HG03175 (cell line): Measurements from ENCODE around the gene RAN.
"Not testable (repeated sequence)": the region's sequence is repeated elsewhere in the genome, so short reads cannot be mapped to it uniquely, and the experiment has no call there.

Source experiments
- ATAC-seq: cut with Tn5 transposase; IDR thresholded peaks from one replicate; pipeline ENCODE4 v1.9.1; 2021; ENCODE audit warnings: mild to moderate bottlenecking, moderate library complexity; ENCODE audit not compliant: unreplicated experiment

RAN gene

DNA sequence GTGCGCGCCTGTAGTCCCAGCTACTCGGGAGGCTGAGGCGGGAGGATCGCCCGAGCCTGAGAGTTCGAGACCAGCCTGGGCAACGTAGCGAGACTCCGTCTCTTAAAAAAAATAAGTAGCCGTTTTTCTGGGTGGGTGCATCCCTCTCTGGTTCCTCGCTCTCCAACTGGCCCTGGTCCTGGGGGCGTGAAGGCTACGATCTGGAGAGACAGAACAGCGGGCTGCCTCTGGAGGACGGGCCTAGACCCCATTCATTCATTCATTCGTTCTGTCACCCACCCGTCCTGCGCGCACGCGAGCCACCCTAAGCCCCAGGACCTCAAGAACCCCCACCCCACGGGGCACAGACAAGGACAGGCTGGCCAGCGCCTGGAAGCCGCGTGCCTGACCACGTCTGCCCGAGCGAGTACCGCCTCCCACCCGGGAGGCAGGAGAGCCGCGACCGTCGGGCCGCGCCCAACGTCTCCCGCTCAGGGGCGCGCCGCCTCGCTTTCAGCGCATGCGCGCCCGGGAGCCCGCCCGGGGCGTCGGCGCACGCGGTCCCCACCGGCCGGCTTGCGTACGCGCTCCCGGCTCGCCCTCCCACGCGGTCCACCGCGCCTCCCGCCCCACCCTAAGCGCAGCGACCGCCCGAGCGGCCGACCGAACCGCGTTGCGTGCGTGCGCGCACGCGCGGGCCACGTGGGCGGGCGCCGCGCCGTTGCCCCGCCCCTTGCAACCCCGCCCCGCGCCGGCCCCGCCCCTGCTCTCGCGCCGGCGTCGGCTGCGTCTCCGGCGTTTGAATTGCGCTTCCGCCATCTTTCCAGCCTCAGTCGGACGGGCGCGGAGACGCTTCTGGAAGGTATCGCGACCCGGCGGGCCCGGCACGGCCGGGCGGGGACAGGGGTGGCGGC, at the start of gene RAN:
TSS of gene RAN (plus strand) at position 781 of the 893 bp plus-strand sequence. CDS start 528 bp downstream, outside the sequence.
- peak; percentile 69 for ATAC-seq

DNA sequence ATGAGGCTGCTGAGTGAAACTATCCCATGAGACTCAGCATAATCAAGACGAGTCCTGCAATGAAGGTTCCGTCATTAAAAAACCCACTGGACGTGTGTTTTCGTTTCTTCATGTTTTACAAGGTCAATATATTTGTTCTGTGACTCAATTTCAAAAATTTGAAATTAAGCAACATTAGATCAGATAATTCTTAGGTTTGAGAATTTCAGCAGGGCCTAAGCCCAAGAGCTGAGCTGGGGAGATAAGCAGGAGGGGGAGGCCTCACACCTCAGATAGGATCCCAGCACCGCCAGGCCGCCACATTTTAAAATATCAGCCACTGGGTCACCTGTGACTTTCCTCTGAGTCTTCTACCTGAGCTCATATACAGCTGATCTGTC, 46.1 kb upstream of the RAN start:
- no peak for ATAC-seq

DNA sequence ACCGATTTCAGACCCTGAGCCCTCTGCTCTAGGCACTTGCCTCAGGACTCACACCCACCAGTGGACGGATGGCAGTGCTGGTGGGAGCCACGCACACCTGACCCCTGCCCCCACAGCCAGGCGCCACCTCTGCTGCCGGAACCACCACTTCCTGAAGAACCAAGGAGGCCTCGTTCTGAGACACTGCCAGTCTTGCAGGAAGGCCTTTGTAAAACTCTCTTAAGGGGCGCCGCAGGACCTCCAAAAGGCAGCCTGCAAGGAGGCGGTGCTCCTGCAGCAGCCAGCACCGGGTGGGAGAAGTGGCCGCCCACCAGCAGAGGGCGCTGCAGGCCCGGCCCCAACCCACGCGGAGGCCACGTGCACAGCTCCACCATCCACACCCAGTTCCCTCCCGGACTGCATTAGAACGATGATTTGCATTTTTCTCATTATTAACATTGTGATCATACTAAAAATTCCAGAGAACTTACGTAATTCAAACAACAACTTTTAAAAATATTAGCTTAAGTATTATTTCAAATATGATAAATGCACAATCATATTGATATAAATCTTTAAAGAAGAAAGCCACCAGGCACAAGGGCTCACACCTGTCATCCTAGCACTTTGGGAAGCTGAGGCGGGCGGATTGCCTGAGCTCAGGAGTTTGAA, 45.6 kb upstream of the RAN start:
- no peak for ATAC-seq

DNA sequence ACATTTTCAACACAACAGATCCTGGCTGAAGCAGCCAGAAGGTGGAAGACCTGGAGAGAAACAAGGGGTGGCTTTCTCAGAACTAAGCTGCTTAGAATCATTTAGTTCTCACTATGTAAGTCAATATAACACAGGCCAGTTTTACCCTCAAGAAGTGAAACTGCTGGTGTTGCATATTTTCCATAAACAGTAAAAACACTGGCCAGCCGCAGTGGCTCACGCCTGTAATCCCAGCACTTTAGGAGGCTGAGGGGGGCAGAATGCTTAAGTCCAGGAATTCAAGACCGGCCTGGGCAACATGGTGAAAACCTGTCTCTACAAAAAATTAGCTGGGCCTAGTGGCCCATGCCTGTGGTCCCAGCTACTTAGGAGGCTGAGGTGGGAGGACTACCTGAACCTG, 44.4 kb upstream of the RAN start:
- ATAC-seq, result no peak

DNA sequence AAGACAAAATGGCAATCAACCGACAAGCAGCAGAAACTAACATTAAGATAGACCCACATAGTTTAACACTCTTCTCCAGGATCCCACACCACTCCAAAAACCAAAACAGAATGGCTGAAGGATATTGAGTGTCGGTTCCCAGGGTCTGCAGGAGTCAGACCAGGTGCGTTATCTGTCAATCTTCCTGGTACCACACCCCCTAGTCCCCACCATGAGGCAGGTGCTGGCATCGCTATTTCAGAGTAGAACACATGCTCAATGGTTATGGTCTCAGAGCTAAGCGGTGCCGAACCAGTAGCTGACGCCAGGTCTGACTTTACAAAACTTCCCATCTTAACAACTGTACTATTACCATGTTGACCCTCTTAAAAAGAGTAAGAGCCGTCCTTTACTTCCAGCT, 43.0 kb upstream of the RAN start:
- ATAC-seq, result no peak

DNA sequence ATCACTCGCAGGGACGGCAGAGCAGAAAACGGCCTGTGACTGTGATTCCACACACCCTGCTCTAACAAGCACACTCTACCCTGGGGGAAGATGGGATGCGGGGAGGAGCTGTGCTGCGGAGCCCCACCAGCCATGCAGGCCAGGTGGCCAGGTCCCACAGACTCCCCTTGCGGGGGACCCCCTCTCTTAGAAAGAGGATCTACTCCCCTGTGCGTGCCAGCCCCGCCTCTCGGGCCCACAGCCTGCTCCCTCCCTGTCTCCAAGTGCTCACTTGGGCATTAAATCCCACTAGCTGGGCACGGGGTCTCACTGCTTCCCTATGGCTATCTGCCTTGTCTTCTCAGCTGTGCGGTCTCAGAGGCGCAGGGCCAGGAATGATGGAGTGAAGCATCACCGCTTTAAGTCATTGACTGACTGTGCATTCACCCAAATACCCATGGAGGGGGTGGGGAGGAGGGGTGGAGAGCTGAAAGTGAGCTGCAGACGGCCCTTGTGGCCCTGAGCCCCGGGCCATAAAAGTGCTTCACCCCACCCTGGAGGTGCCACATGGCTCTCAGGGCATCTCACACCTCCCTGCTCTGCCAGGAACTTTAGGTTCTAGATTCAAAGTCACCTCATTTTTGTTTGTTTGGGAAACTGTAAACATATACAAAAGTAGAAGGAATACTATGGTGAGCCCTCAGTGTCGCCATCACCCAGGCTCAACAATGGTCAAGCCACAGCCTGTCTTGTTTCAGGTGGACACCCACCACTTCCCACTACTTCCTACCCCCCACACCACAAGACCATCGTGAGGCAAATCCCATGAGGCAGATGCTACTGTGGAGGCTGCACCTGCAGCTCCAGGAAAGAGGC, 42.2 kb upstream of the RAN start:
- no peak for ATAC-seq

DNA sequence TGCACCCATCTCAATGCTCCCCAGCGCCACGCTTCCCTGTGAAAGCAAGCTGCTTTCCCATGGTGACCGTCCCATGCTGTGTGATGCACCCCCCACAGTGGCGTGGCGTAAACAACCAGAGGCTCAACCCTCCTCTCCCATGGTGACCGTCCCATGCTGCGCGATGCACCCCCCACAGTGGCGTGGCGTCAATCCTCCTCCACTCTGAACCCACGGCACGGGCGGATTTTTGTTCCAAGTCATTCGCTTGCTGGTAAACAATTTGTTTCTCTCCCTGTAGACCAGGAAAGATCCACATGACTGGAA, 41.7 kb upstream of the RAN start:
- ATAC-seq, result no peak

DNA sequence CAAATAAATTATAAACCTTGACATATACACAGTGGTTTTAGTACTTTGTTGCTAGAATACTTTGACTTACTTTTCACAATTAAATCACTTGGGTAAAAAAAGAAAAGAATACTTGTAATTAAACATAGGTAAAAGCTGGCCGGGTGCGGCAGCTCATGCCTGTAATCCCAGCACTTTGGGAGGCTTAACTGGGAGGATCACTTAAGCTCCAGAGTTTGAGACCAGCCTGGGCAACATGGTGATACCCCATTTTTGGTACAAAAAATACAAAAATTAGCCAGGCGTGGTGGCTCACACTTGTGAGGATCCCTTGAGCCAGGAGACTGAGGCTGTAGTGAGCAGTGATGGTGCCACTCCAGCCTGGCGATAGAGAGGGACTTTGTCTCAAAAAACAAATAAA, 40.6 kb upstream of the RAN start:
- no peak for ATAC-seq

DNA sequence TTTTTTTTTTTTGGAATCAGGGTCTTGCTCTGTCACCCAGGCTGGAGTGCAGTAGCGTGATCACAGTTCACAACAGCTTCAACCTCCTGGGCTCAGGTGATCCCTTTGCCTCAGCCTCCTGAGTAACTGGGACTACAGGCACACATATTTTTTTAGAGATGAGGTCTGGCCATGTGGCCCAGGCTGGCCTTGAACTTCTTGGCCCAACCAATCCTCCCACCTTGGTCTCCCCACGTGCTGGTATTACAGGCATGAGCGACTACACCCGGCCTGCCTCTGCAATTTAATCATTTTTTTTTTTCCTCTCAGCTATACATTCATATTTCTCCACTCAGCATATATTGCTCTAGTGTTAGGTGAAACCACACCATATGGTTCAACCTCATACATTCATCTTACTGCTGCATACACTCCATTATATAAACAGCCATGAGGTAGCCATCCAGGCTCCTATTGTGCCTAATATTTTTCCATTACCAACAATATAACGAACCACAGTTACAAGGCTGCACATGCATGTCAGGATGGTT, 39.9 kb upstream of the RAN start:
- ATAC-seq, result no peak

DNA sequence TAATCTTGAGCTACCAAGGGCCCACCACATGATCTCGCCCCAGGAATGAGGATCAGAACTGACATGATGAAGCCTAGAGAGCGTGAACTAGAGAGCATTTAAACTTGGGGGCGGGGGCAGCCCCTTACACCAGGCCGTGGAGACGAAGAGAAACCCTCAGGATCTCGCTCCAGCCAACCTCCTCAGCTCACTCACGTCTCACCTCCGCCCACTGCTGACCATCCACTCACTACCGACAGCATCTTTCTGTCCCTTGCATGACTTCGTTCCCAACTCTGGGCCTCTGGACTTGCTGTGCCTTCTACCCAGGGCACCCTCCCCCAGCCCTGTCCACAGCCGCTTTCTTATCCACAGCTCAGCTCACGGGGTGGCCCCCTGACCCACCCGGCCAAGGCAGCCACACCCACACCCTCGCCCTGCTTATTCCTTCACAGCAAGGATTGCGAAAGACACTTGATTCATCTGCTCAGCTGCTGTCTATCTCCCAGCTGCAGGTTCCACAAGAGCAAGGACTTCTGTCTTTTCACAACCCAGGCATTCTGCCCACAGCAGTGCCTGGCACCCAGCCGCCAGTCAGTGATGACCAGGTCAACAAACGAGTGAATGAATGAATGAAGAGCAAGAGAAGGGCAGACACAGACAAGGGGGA, 39.2 kb upstream of the RAN start:
- no peak for ATAC-seq

DNA sequence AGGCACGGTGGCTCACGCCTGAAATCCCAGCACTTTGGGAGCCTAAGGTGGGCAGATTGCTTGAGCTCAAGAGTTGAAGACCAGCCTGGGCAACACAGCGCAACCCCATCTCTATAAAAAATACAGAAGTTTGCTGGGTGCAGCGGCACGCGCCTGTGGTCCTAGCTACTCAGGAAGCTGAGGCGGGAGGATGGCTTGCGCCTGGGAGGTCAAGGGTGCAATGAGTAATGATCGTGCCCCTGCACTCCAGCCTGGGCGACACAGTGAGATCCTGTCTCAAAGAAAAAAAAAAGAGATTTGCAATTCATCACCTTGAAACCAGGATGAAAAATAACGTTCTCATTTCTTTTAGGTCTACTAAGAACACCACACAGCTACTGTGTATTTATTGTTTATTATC, 36.9 kb upstream of the RAN start:
- ATAC-seq, result no peak

DNA sequence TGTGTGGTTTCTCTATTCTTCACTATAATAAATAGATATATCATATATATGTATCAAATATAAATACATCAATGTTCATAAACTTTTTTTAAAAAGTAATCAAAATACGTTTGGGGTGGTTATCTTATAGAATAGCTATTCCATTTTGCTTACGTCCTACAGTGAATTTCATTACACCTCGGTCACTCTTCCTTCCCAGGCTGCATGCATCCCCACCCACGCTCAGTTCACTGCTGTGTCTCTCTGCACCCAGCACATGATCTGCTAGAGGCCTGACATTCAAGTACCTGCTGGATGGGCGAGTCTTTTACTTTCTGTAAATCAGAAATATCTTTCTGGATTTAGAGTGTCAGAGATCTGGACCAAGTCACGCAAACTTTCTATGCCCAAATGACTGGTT, 36.4 kb upstream of the RAN start:
- ATAC-seq, result no peak

DNA sequence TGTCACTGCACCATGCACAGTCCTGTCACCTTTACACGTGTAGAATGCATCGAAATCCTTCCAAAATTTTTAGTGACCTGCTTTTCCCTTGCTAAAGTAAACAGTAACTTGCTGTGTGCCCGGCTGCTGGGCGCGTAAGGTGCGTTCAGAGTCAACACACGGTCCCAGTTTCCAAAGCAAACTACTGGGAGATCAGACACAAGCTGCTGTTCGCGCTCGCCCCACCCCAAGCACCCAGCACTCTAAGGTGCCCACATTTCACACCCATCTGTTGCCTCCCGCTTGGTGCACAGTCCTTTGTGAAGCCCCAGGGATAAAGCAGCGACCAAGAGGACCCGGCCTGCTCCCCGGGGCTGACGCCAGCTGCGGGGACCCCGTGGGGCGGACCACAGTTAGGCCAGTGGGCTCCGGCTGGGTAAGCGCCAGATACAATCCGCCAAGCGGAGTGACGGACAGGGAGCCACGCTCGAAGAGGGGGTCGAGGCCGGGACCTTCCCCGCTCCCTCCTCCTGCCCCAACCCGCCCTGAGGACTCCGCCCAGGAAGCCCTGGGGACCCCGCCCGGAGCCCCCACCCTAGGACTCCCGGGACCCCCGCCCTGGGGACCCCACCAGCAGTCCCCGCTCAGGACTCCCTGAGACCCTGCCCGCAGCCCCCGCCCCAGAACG, 33.4 kb upstream of the RAN start:
- peak; percentile 30 for ATAC-seq

DNA sequence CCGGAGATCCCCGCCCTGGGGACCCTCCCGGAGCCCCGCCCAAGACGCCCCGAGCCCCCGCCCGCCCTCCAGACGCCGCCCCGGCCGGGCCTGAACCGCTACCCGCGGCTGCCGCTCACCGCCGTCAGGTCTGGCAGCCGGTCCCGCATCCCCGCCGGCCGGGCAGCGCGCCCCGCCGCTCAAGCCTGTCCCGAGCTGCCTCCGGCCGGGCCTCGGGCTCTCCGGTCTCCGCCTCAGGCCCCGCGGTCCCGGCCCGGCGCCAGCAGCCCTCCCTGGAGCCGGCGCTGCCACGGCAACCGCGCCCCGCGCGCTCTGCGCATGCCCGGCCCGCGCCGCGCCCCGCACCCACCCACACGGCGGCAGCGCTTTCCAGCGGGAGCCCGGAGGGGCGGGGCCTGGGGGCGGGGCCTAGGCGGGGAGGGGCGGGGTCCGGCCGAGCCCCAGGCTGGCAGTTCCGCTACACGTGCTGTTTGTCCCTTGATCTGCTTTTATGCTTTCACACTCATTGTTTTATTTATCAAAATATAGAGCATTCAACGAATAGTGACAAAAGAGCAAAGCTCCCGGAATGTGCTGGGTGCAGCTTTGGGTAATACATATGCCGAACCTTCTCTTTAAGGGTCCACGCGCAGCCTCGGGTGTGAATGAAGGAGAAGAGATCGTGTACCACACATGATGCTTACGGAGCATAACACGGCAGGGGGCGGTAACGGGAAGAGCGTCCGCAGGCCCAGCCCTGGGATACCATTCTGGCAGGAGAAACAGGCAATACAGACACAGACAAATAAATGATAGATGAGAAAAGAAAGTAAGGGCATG, 32.7 kb upstream of the RAN start, which contains the start of gene STX2:
TSS of gene STX2 (minus strand) at position 300 of the 819 bp plus-strand sequence. CDS start at position 149, 151 bp downstream.
- peak; percentile 80 for ATAC-seq

DNA sequence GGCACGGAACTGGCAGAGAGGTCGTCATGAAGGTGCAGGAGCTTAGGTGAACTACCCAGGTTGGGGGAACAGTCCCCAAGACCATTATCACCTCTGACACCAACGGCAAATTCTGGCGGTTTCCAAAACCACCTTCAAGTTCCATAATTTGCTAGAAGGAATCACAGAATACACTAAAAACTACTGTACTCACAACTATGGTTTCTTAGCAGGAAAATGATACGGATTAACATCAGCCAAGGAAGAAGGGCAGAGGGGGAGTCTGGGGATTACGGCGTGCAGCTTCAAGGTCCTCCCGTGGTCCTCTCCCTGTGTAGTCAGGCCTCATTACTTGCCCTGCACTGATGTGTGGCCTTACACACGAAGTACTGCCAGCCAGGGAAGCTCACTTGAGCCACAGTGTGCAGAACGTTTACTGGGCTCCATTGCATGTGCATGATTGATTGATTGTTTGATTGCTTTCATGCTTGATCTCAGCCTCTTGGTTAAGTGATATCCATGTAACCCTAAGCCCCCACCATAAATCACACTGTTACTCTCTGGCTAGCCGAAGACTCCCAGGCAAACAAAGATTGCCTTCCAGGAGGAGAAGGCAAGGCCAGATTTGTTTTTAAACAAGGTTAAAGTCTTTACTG, 32.0 kb upstream of the RAN start:
- no peak for ATAC-seq

DNA sequence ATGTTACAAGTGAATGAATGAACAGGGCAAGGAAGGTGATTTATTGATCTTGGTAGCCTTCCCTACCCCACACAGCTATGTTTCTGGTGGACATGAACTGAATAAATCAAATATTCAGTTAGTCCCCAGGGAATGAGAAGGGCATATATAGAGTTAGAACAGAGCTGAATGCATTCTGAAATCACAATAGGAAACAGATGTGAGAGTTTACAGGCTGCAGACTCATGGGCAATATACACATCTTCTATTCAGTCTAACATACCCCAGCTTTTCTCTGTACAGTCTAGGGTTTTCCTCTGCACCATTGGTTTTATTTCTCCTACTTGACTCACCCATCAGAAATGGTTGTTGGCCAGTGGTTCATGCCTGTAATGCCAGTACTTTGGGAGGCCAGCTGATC, 25.5 kb upstream of the RAN start:
- ATAC-seq, result no peak

DNA sequence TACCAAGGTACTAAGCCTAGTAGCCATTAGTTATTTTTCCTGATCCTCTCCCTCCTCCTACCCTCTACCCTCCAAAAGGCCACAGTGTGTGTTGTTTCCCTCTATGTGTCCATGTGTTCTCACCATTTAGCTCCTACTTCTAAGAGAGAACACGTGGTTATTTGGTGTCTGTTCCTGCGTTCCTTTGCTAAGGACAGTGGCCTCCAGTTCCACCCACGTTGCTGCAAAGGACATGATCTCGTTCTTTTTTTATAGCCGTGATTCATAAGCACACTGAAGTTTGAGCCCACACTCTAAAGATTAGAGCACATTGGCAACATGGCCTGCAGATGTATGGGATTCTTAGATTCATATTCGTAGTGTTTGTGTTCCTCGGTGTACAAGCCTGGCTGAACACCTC, 24.8 kb upstream of the RAN start:
- ATAC-seq, result no peak

DNA sequence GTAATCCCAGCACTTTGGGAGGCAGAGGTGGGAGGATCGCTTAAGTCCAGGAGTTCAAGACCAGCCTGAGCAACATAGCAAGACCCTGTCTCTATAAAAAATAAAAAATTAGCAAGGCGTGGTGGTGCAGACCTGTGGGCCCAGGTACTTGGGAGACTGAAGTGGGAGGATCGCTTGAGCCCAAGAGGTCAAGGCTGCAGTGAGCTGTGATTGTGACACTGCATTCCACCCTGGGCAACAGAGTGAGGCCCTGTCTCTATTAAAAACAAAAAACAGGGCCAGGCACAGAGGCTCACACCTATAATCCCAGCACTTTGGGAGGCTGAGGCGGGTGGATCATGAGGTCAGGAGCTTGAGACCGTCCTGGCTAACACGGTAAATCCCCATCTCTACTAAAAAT, 23.8 kb upstream of the RAN start:
- not testable (repeated sequence) for ATAC-seq

DNA sequence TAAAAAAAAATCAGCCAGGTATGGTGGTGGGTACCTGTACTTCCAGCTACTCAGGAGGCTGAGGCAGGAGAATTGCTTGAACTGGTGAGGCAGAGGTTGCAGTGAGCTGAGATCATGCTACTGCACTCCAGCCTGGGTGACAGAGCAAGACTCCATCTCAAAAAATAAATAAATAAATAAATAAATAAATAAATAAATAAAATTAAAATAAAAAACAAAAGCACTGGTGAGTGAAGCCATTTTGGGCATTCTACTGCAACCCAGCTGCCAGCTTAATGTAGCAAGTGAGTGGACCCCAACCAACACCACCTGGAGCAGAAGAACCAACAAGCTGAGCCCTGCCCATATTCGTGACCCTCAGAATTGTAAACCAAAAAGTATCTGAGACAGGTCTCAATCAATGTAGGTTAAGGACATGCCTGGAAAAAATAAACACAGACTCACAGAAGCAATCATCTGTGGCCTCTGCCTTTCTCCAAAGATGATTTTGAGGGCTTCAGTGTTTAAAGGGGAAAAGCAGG, 23.0 kb upstream of the RAN start:
- not testable (repeated sequence) for ATAC-seq
